ENCODE measurements around the gene E2F1. TPM values are rescaled to one million over a fixed set of nuclear protein-coding genes. Genes with fewer than 3 reads are reported as not detected.
A peak's percentile ranks its signal among the peaks of the same experiment; 100 is the strongest.

Gene E2F1
- total RNA-seq, 1 donor from 2014 or later = 8.9 TPM

DNA sequence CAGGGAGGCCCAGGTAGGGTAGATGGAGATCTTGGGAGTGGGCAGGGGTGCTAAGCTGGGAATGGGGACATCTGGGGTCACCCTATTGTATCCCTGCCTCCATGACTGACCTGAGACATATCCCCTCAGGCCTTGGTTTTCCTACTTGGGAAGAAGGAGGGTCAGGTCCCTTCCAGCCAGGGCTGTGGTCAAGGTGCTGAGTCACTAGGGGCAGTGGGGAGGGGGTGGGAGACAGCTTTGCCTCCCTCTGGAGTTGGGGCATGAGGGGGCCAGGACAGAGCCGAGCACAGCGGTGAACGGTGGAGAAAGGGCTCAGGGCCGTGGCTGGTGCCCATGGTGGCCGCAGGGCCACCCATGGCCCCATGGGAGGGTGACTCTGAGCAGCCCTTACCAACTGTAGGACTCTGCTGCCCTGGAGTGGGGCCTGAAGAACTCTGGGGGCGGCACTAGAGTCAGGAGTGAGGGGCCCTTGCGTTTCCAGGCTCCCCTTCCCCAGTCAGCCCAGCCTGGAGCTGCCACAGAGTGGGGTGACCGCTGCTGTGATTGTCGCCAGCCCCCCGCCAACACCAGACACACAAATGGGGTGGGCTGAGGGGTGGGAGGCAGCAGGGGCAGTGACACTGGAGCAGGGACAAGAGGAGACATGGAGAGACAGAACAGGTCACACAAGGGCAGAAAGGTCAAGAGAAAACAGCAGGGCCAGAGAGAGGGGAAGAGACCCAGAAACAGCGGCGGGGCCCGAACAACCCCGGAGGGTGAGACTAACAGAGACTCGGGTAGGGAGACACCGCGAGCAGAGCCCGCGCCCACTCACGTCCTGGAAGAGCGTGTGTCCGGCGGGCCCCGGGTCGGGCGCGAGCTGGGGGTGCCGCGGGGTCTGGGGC is 12.5 kb downstream of the E2F1 start:
- DNase-seq (no peak), ATAC-seq (ENCODE audit: low read depth) (no peak)
- peak overlapping the region; percentile 86 for H3K4me3 Mint-ChIP-seq
- no peaks in the 10 kb centered on the region for H3K36me3 Mint-ChIP-seq (ENCODE audit: low read depth)
- H3K27me3 Mint-ChIP-seq = no peaks in the 10 kb centered on the region
- TF ChIP-seq CTCF (IDR thresholded peaks at IDR 0.05) = no peak
- ChIA-PET CTCF (interaction anchor here (1.0 kb wide), 1 partner anchor 218 kb away, joined by 3 read pairs; no protein-coding TSS in a partner anchor), POLR2A (interaction anchor here (0.6 to 1.1 kb wide), 3 partner anchors 9 to 255 kb away, joined by 3 read pairs; no protein-coding TSS in a partner anchor)
- peaks cover 18% of the 10 kb centered on the region for H3K4me1 Mint-ChIP-seq
- intact Hi-C loops (cut with micrococcal nuclease) = loop anchor here (1.0 kb wide), 1 partner anchor 7 kb away; the partner anchor contains the start of gene ACTL10
- H3K9me3 Mint-ChIP-seq = no peaks in the 10 kb centered on the region
- peak overlapping the region; percentile 30 for H3K27ac Mint-ChIP-seq

GRCh38 chr20:33673114-33673409 is 13.1 kb downstream of the E2F1 start:
- peak overlapping the region; percentile 86 for H3K4me3 Mint-ChIP-seq
- DNase-seq = no peak
- H3K27me3 Mint-ChIP-seq = no peaks in the 10 kb centered on the region
- no peak overlapping the region for H3K27ac Mint-ChIP-seq
- peaks cover 22% of the 10 kb centered on the region for H3K4me1 Mint-ChIP-seq
- no peaks in the 10 kb centered on the region for H3K36me3 Mint-ChIP-seq (ENCODE audit: low read depth)
- no peak for TF ChIP-seq CTCF (IDR thresholded peaks at IDR 0.05)
- ChIA-PET CTCF (interaction anchor here (1.0 kb wide), 1 partner anchor 217 kb away, joined by 3 read pairs; no protein-coding TSS in a partner anchor), POLR2A (interaction anchor here (1.1 to 1.2 kb wide), 2 partner anchors 9 to 10 kb away, joined by 3 to 4 read pairs; no protein-coding TSS in a partner anchor)
- ATAC-seq (ENCODE audit: low read depth) = no peak
- no peaks in the 10 kb centered on the region for H3K9me3 Mint-ChIP-seq
- intact Hi-C loops (cut with micrococcal nuclease) = no loop called here

- no peaks in the 10 kb centered on the region for H3K36me3 Mint-ChIP-seq (ENCODE audit: low read depth)
- H3K4me1 Mint-ChIP-seq = peaks cover 23% of the 10 kb centered on the region
- no peak overlapping the region for H3K27ac Mint-ChIP-seq
- no peak for TF ChIP-seq CTCF (IDR thresholded peaks at IDR 0.05)
- H3K27me3 Mint-ChIP-seq = no peaks in the 10 kb centered on the region
- ATAC-seq (ENCODE audit: low read depth) = no peak
- H3K4me3 Mint-ChIP-seq = peak overlapping the region; percentile 86
- ChIA-PET CTCF (interaction anchor here (1.0 kb wide), 1 partner anchor 217 kb away, joined by 3 read pairs; no protein-coding TSS in a partner anchor), POLR2A (interaction anchor here (1.1 to 1.2 kb wide), 2 partner anchors 8 to 9 kb away, joined by 3 to 4 read pairs; no protein-coding TSS in a partner anchor)
- no peaks in the 10 kb centered on the region for H3K9me3 Mint-ChIP-seq
- intact Hi-C loops (cut with micrococcal nuclease) = no loop called here
- DNase-seq = no peak
Measured at GRCh38 chr20:33672426-33673113, 13.6 kb downstream of the E2F1 start.

DNA sequence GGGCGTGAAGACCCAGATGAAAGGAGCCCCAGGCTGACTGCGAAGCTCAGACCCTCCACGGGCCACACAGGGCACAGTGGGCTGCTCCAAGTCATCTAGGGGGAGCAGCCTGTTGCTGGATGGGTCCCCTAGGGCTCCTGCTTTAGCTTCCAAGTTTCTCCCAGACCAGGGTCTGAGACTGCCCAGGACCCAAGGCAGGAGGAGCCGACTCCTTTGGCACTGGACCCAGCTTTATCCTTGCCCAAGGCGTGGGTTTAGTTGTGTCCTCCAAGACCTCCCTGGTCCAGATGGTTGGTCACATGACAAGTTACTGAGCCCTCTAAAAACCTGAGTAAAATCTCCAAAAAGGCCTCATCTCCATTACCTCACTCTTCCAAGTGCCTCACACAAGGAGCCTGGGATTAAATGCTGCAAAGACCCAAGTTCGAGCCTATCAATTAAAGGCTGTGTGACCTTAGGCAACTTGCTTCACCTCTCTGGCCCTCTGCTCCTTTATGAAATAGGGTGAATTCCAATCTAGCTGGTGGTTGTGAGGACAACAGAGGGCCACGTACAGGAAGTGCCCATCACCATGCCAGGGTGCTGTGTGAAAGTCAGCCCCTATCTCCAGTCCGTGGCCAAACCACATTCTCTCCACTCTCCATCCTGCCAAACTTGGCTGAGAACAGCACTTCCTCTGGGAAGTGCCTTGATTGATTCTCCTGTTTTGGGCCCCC is 14.5 kb downstream of the E2F1 start:
- ATAC-seq (ENCODE audit: low read depth) (no peak), DNase-seq (no peak)
- Mint-ChIP-seq H3K27ac (no peak overlapping the region), H3K36me3 (ENCODE audit: low read depth) (no peaks in the 10 kb centered on the region), H3K9me3 (no peaks in the 10 kb centered on the region), H3K4me1 (peaks cover 24% of the 10 kb centered on the region), H3K4me3 (no peak overlapping the region), H3K27me3 (no peaks in the 10 kb centered on the region)
- no peak for TF ChIP-seq CTCF (IDR thresholded peaks at IDR 0.05)
- ChIA-PET CTCF (interaction anchor here (1.5 kb wide), 1 partner anchor 214 kb away, joined by 3 read pairs; no protein-coding TSS in a partner anchor), POLR2A (interaction anchor here (1.2 kb wide), 1 partner anchor 8 kb away, joined by 4 read pairs; no protein-coding TSS in a partner anchor)
- intact Hi-C loops (cut with micrococcal nuclease) = no loop called here
